ENCODE data around the gene KCNK15. TPM values are rescaled to one million over a fixed set of nuclear protein-coding genes. Genes with fewer than 3 reads are reported as not detected.

The KCNK15 gene
- total and polyA plus RNA-seq, 9 of the 15 experiments (the other 6 are each of a cell fraction or from before 2014, with no cell fraction given) = 0.03 to 0.30 (median 0.17) TPM; not detected in 5

- TF ChIP-seq REST (IDR thresholded peaks at IDR 0.05; ENCODE audit: borderline replicate concordance) (peak; percentile 21; the same call in 1 of the 2 replicates), REST (CRISPR knock-in tag; IDR thresholded peaks at IDR 0.05; ENCODE audit: low read depth) (no peak), SMC3 (conservative IDR thresholded peaks at IDR 0.05; ENCODE audit: insufficient read depth, low read depth, low read length) (peak; percentile 54), ESRRA (IDR thresholded peaks at IDR 0.05; ENCODE audit: borderline replicate concordance, low read depth) (0 out of 2 replicates have a peak, but pooled peaks have one; percentile 16), SMAD4 (CRISPR knock-in tag; conservative IDR thresholded peaks at IDR 0.05) (peak; percentile 4; the same call in 1 of the 2 replicates), EZH2 (IDR thresholded peaks at IDR 0.05; ENCODE audit: borderline replicate concordance, low read depth, low read length) (no peak), EP400 (IDR thresholded peaks at IDR 0.05) (peak; percentile 57), MYC (IDR thresholded peaks at IDR 0.05; ENCODE audit: low read depth, low read length) (peak; percentile 74), MYC (CRISPR knock-in tag; IDR thresholded peaks at IDR 0.05; ENCODE audit: borderline replicate concordance, low read depth) (no peak), CEBPG (CRISPR knock-in tag; IDR thresholded peaks at IDR 0.05) (peak; percentile 82), CEBPG (tag; conservative IDR thresholded peaks at IDR 0.05 in 1 of 2, IDR thresholded peaks at IDR 0.05 in 1 of 2) (0 out of 4 replicates have a peak, but pooled peaks have one; percentile 28 to 34), NBN (IDR thresholded peaks at IDR 0.05; ENCODE audit: low read depth) (peak; percentile 37; the same call in 1 of the 2 replicates), CREB3L1 (IDR thresholded peaks at IDR 0.05; ENCODE audit: borderline replicate concordance, low read depth) (peak; percentile 42; the same call in 1 of the 2 replicates)
- TF ChIP-seq, protein P1, sequence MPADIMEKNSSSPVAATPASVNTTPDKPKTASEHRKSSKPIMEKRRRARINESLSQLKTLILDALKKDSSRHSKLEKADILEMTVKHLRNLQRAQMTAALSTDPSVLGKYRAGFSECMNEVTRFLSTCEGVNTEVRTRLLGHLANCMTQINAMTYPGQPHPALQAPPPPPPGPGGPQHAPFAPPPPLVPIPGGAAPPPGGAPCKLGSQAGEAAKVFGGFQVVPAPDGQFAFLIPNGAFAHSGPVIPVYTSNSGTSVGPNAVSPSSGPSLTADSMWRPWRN (IDR thresholded peaks at IDR 0.05; ENCODE audit: low read depth) = no peak
These were observed 1.7 kb downstream of the KCNK15 start (continued) for GRCh38 chr20:44747166-44748004.
